HG03565 (cell line): ENCODE measurements around the gene HOXD4.

Source experiments
- ATAC-seq: cut with Tn5 transposase; IDR thresholded peaks from one replicate; pipeline ENCODE4 v1.9.1; 2021; ENCODE audit warnings: mild to moderate bottlenecking, moderate library complexity; ENCODE audit not compliant: unreplicated experiment

HOXD4 gene

DNA sequence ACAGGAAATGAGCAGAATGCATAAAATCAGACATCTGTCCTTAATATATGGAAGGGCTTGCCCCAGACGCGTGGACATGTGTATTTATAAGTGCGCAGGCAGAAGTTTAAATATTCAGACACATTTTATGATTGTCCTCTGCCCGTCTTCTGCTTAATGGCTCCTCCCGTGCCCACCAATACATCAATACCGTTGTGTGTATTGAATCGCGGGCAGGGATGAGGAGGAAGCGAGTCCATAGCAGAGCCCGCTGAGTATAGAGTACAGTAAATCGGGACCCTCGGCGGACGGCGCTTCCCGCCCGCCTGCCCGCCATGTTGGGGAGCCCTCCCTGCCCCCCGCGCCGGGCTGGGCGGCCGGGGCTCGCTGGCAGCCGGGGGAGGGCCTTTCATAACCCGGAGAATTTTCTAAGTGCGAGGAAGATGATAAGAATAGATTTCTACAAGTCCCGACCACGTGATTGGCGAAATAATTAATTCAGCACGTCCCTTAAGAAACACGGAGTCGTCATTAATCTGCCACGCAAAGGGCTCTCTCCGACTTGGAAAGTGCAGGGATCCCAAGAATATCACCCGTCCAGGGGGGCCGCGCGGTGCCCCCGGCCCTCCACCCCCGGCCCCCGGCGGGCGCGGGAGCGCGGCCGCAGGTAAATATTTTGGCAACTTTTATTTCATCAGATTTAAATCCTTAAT is 5.6 kb downstream of the HOXD4 start, which contains the start of gene HOXD3:
HOXD3 (plus strand) TSS at position 501 of the 692 bp plus-strand sequence. CDS start 11,808 bp downstream, outside the sequence.
- ATAC-seq = no peak

- ATAC-seq = no peak
Observed at GRCh38 chr2:176157499-176158185, 6.3 kb downstream of the HOXD4 start.

DNA sequence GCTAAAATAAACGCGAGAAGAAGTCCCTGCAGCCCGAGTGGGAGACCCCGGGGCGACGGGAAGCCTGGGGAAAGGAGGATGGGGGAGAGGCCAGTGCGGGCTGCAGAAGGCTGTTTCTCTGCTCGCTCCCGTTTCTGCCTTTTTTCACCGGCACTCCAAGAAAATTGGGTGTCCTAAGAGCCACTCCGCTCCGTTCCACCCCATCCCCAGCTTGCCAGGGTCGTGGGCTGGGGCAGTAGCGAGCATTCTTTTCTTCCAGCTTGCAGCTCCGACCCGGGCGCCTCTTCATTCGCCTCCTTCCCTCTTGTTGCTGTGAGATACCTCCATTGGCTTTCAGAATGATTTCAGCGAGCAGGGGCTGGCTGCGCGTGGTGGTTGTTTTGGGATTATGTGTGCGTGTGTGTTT is 6.8 kb downstream of the HOXD4 start:
- ATAC-seq = no peak

GRCh38 chr2:176158855-176159662 is 7.7 kb downstream of the HOXD4 start:
- ATAC-seq = no peak

DNA sequence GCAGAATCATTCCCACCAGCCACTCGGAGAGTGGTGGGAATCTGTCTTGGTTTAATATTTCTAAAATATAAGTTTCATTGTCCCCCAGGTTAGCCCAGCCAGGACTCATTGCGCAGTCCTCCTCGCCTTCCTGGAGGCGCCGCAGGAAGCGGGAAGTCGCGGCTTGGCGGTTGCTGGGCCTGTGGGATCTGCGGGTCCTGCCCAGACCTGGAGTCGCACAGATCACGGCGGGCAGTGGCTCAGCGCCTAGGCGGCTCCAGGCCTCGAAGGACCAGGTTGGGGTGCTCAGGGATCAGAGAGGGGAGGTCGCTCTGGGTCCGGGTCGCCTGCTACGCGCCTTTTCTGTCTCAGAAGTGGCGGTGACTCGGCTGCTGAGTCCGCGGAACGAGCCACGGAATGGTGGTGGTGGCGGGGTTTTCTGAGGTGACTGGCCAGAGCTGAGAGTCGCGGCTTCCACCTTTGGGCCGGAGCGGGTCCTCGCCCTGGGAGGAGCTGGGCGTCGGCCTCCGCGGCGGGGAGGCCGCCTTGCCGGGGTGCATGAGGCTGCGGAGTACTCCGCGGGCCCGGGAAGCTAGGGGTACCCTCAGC is 8.4 kb downstream of the HOXD4 start:
- no peak for ATAC-seq

DNA sequence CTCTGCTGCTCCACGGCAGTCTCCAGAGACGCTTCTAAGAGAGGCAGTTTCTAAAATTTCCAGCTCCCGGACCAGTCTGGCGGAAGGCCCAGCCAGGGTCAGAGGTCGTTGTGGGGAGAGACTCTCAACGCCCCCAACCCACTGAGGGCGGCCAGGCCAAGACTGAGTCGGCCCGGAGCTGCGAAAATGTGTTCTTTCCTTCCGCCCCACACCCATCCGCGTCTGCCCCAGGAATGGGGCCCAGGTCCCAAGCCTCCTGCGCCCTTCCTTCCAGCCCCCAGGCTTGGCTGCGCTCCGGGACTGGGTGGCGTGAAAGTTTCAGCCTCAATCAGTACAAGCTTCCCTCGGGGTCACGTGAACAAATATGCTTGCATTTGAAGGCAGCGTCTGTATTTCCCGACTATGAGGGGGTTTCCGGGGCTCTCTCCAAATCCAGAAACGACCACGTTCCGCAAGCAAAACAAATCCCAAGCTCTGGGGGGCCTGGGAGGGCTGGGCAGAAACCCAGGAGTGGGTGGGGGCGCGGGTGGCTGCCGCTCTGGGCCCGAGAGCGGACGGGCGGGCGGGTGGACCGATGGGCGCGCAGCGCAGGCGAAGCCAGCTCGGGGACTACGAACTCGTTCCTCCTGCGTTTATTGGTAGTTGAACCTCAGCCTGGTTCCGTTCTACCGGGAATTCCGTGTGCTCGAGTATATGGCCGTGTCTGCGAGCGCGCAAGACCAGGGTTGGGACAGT is 9.1 kb downstream of the HOXD4 start:
- no peak for ATAC-seq

GRCh38 chr2:176160986-176161824 is 9.9 kb downstream of the HOXD4 start:
- ATAC-seq = no peak

GRCh38 chr2:176161825-176162626 is 10.7 kb downstream of the HOXD4 start:
- ATAC-seq = no peak

GRCh38 chr2:176162911-176163671 is 11.7 kb downstream of the HOXD4 start:
- ATAC-seq = no peak

- ATAC-seq = no peak
Observed at GRCh38 chr2:176163672-176164056, 12.3 kb downstream of the HOXD4 start.

GRCh38 chr2:176164201-176164600 is 12.9 kb downstream of the HOXD4 start:
- ATAC-seq = no peak

DNA sequence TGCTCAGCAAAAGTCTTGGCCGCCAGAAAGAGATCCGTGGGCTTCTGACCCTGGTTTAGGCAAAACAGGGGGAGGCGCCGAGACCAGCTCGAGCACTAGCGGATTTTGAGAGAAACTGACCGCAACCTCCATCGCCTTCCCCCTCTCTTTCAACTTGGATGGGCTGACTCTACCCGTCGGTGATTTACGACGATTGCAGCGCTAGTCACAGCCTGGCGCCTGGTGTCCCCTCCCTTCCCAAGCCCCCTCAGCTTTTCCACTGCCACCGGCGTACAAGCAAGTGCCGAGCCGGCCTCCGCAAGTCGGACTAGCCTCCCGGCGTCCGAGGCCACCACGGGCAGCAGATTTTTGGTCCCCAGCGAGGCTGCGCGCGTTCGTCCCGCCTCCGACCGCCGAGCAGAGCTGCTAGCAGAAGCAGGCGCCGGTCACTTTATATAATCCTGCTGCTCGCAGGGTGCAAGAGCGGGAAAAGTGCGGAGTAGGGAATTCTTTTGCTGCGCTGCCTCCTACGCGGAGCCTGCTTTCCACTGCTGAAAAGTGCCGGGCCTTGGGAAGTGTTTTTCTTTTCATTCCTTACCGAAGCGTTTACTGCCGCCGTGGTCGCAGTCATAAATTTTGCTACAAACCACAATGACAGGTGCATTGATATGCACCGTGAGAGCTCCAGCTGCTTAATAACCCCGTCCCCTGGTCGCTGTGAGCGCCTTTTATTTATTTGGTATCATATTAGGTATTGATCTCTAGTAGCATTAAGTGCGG is 13.4 kb downstream of the HOXD4 start:
- ATAC-seq = no peak

DNA sequence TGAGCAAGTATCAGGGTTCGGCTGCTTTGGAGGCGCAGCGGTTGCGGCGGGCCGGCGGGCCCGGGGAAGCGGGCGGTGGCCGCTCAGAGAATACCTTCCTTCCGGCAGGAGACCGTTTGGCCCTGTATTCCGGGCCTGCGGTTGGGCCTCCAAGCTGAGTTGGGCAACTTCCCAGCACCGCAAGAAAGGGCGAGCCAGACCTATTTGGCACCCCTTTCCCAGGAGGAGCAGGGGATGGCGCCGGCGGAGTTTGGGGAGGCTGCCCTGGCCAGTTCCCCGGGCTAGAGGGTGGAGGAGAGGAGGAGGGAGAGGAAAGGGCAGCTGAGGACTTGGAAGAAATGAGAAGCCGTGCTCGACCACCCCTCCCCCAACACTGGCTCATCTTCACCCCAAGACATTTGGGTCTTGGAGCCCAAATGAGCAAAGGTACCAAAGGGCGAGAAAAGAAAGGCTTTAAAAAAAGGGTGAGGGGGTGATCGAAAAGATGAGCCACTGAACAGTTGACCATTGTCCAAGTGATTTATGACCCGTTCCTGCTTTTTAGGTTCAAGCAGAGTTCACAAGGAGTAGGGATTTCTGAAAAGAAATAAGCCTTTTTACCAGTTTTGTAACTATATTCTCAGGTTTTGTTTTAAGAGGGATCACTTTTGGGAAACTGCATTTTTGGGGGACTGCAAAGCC is 14.2 kb downstream of the HOXD4 start:
- no peak for ATAC-seq

DNA sequence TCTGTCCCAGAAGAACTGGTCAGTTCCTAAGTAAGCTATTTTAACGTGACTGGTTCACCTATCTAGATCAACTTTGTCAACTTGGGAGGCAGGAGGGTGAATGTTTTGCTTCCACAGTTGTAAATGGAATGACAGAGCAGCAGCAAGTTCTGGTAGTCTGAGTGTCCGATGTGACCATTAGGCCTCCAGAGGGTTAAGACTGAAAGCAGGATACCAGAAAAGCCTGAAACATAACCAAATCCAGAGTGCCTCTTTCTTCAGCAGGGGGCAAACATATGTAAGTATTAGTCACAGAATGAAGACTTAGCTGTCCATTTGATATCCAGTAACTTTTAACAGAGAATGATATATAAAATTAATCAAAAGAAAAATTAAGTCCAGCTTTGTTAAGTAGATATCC is 14.9 kb downstream of the HOXD4 start:
- ATAC-seq = no peak

DNA sequence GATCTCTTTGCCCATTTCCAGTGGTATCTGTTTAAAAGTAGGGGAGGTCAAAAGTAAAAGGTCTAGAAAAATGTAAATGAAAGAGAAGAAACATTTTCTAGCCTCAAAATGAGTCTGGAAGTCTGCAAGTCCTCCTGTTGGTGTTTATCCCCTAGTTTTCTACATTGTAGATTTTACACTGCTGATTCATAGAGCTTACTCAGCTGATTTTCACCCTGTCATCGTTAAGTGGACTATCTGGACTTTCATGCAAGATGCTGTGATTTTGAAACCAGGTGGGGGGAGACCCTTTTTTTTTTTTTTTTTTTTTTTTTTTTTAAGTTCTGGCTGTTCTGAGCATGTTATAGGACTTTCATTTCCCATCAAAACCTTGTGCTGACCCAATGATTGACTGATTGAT is 16.0 kb downstream of the HOXD4 start:
- ATAC-seq = no peak

GRCh38 chr2:176169181-176169580 is 17.8 kb downstream of the HOXD4 start:
- ATAC-seq = no peak

GRCh38 chr2:176169711-176170110 is 18.4 kb downstream of the HOXD4 start:
- no peak for ATAC-seq
